Measurements from ENCODE around the gene RAPGEF2.
A peak's percentile ranks its signal among the peaks of the same experiment; 100 is the strongest.

RAPGEF2 gene

DNA sequence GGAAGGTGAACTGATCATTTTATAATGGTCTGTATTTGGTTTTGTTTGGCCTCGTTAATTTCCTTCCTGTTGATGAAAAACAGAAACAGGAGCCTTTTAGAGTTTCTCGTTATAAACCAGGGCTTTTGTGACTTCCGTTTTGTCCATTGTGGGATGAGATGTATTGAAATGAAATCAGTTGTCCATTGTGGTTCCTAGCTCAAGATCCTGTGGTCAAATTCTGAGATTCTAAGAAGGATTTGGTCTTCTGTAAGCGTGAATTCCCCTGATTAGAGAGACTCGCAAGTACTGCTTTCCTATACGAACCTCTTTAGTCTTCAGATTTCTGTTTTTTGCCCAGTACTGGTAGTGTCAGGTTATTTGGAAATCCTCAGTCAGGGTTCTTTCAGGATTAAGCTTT lies 101.7 kb downstream of the RAPGEF2 start:
- no peak for DNase-seq

DNA sequence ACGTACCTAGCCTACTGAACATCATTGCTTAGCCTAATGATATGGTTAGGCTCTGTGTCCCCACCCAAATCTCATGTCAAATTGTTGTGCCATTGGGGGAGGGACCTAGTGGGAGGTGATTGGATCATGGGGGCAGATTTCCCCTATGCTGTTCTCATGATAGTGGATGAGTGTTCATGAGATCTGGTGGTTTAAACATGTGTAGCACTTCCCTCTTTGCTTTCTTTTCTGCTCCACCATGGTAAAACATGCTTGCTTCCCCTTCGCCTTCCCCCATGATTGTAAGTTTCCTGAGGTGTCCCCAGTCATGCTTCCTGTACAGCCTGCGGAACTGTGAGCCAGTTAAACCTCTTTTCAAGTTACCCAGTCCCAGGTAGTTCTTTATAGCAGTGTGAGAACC lies 102.6 kb downstream of the RAPGEF2 start:
- no peak for DNase-seq

- DNase-seq = peak; percentile 77
Measured at GRCh38 chr4:159206427-159206871, 103.6 kb downstream of the RAPGEF2 start.

DNA sequence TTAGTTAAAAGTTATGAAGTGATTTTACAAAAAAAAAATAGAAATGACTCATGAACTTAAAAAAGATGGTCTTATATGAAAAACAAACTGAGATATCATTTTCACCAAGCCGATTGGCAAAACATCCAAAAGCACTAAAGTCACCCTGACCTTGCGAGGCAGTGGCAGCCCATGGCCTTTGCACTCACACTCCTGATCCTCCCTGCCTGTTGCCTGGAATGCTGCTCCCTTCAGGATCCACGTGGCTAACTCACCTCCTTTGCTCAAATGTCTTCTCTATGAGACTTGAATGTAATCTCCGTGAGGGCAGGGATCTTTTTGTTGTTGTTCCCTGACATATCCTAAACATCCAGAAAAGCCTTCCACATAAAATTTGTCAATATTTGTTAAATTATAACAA lies 106.4 kb downstream of the RAPGEF2 start:
- no peak for DNase-seq

DNA sequence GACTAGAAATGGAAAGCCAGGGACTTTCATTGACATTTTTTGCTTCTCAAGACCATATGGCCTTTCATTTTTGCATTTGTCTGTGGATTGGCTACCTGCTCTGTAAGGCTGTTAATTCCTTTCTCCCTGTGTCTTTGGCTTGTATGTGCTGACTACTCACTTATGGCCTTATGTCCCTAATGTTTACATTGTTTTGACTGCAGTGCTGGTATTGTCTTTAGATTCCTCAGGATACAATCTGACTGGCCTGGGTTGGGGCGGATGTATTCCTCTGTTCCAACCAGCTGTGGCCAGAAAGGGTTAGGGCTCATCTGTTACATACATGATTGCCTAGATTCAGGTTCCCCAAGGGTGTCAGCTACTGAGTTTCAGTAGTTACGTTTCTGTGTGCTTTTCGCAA lies 108.1 kb downstream of the RAPGEF2 start:
- DNase-seq = no peak

DNA sequence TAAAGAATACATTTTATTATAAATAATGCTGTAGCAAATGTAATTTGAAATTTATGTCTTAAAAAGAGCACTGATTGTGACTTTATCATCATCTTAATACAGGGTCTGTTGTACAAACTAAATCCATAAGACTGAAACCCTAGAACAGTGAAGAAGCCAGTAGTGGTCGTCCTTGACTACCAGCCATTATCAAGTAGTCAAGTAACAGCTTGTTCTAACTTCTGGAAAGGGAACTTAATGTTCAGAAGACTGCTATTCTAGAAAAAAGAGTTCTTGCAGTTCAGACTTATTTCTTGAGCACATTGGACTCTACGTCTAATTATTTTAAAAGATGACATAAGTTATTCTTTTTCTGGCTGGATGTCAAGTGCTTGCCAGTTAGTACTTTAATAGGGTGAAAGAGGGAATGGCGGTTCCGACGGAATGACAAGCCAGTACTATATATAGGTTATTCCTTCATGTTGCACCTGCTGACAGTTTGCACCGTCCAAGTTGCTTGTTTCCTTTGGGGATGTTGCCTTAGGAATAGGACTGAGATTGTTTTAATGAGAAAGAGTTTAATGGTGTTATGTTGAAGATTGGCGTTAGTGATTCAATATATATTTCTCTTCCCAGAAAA lies 109.9 kb downstream of the RAPGEF2 start:
- no peak for DNase-seq

DNA sequence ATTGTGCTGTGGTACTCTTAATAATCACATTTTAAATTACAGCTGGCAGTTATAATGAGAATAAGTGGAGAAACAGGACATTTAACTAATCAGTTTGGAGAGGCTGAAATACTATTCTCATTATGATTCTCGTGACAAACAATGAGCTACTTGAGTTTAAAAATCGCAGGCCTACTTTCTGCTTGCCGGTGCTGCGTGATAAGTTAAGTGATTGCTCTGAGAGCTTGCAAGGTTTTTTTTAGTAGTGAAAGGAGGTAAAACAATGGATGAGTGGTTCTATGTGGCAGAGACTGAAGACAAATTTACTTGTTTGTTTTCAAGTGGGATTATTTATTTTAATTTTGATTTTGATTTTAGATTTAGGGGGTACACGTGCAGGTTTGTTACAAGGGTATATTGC lies 114.0 kb downstream of the RAPGEF2 start:
- DNase-seq = no peak

GRCh38 chr4:159219862-159220261 lies 117.0 kb downstream of the RAPGEF2 start:
- DNase-seq = no peak

- peak; percentile 93 for DNase-seq
Measured at GRCh38 chr4:159220353-159220752, 117.5 kb downstream of the RAPGEF2 start.

DNA sequence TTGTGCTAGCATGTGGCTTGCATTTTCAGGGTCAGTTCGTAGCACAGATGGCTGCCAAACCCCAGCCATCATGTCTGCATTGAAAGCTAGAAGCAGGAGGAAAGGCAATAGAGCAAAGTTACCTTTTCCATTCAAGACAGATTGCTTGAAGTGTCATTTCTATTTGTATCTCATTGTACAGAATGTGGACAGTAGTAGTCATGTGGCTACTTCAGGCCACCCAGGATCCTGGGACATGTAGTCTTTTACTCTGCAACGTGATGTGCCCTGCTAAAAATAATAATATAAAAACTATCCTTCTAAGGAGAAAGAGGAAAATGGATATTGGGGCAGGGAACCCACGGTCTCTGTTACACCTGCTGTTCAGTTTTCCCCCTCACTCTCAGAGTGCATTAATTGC lies 118.4 kb downstream of the RAPGEF2 start:
- no peak for DNase-seq

- DNase-seq = no peak
Measured at GRCh38 chr4:159222043-159222552, 119.2 kb downstream of the RAPGEF2 start.

- no peak for DNase-seq
Measured at GRCh38 chr4:159224408-159224807, 121.5 kb downstream of the RAPGEF2 start.

GRCh38 chr4:159227378-159227777 lies 124.5 kb downstream of the RAPGEF2 start:
- no peak for DNase-seq

DNA sequence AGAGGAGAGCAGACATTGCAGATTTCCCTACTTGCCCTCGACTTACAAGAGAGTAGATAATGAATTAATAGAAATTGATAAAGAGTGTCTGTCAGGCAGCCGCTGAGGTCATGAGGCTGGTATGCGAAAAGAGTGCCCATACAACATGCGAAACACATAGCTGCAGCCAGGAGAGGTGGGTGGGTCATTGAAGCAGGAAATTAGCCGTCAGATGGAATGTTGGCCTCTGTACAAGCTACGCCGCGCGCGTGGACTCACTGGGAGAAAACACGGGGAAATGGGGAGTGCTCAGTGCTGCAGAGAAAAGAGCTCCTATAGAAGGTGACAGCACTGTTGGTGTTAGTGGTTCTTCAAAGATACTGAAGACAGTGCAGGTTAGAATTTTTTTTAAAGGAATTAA lies 125.1 kb downstream of the RAPGEF2 start:
- peak; percentile 91 for DNase-seq

DNA sequence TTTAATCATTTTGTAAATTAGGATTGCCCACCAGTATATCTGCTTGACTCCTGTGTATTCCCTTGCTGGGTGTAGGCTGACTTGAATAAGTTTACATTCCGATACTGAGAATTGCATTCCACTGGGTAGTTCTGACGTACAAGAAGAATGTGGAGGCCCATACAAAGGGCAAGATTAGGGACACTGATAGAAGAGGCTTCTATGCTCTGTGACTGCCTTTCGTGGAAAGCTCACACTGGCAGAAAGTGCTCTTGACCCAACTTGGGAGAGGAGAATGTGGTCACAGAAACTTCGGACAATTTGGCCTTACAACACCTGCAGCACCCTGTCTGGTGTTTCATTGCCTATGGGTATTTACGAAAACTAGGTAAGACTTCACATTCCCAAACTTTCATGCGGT lies 126.3 kb downstream of the RAPGEF2 start:
- peak; percentile 90 for DNase-seq

GRCh38 chr4:159232465-159233106 lies 129.7 kb downstream of the RAPGEF2 start:
- no peak for DNase-seq

DNA sequence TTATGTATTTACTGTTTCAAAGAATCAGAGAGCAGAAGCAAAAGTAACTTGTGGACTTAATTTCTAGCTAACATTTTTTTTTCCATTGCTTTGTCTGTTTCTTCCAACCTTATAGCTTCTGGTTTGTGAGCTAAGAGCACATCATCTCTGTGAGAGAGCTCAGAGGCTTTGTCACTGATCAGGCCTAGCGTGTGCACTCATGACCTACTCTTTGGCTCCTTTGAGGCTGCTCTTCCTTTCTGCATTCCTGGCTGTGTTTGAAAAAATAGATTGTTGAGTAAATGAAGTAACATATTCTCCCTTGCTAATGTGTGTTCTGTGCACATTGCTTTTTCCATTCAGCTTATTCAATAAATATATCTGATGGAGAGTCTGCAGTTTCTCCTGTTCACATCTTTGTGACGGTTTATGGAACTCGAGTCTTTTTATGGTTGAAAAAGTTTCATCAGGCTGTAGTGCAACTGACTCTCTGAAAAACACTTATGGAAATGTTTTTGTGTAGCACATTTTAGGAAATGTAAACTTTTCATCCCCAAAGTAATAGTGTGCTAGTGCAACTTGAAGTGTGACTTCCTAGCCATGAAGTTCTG lies 133.0 kb downstream of the RAPGEF2 start:
- DNase-seq = peak; percentile 38

- DNase-seq = no peak
Measured at GRCh38 chr4:159237975-159238374, 135.1 kb downstream of the RAPGEF2 start.

GRCh38 chr4:159238631-159239030 lies 135.8 kb downstream of the RAPGEF2 start:
- DNase-seq = peak; percentile 29

- DNase-seq = no peak
Measured at GRCh38 chr4:159239629-159240028, 136.8 kb downstream of the RAPGEF2 start.

- no peak for DNase-seq
Measured at GRCh38 chr4:159240046-159240445, 137.2 kb downstream of the RAPGEF2 start.

DNA sequence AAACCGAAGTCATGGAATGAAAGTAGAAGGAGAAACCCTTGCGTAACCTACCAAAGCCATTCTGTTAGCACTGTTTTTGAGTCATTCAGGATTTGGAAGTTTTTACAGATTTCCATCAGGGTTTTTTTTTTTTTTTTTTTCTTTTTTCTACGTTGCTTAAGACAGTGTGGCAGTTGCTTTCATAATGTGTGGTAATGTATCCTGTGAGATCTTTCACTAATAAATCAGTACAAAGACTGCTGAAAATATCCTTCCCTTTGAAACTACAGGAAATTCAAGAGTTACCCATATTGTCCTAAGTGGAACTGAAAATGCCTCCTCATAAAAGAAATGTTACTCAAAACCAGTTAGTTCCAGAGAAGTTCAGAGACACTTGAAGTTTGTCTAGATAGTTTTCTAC lies 137.8 kb downstream of the RAPGEF2 start:
- DNase-seq = peak; percentile 60

DNA sequence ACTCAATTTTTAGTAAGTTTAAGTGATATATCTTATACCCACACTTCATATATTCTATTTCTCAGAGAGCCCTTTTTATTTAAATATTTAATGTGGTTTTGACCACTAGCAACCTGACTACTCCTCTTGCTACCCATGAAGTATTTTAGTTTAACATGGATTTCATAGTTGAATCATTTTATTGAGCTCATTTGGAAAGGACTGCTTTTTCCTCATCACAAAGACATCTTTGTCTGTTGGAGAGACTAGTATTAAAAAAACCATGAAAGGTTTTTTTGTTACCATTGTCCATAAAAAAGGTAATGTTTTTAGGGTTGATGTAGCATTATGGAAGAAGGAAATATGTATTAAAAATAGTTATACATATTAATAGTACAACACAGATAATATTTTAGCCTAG lies 139.5 kb downstream of the RAPGEF2 start:
- no peak for DNase-seq

Measured in fibroblast of upper back skin (primary cell).